Tibial artery (tissue), 4 donors: ENCODE measurements around the gene LRRC51.

Experiments used
- DNase-seq, 2 donors: peaks; one replicate each; pipeline ENCODE4 v3.0.0-alpha.2; 2019
- H3K27ac ChIP-seq, 2 donors: fragments of 200-600 bp; sonication (generic) in 1 of 2; 1 replicate in 1 of 2; 2 replicates in 1 of 2; pipeline ENCODE4 v1.5.1; 2018 to 2019; ENCODE audit warnings: mild to moderate bottlenecking in 1 of 2
- H3K27me3 ChIP-seq, 2 donors: fragments of 200-600 bp; sonication (generic) in 1 of 2; one replicate each; pipeline versions ENCODE4 v1.5.1 to v1.6.0; 2016 to 2019
- H3K36me3 ChIP-seq, 3 donors: fragments of 200-600 bp; sonication (generic) in 2 of 3; one replicate each; pipeline ENCODE4 v1.5.1; 2016 to 2019; ENCODE audit warnings: mild to moderate bottlenecking in 2 of 3
- H3K4me1 ChIP-seq, 4 donors: fragments of 200-600 bp; sonication (generic) in 2 of 4; 1 replicate in 3 of 4; 2 replicates in 1 of 4; pipeline ENCODE4 v1.5.1; 2016 to 2019
- H3K4me3 ChIP-seq, 2 donors: fragments of 200-600 bp; sonication (generic) in 1 of 2; 1 replicate in 1 of 2; 2 replicates in 1 of 2; pipeline ENCODE4 v1.5.1; 2018 to 2019; ENCODE audit warnings: mild to moderate bottlenecking in 2 of 2
- H3K9me3 ChIP-seq, 3 donors: fragments of 200-600 bp; sonication (generic) in 1 of 3; one replicate each; pipeline ENCODE4 v1.5.1; 2016 to 2019
- CTCF ChIP-seq, 2 experiments: fragments of 200-600 bp in 1 of 2; fragments of 450-650 bp in 1 of 2; IDR thresholded peaks; one replicate each; pipeline ENCODE4 v1.5.1; 2017 to 2019; ENCODE audit warnings: antibody characterized with exemption in 2 of 2, mild to moderate bottlenecking in 1 of 2, moderate library complexity in 1 of 2
- intact Hi-C: fragments of 100-400 bp; cut with DNase I; formaldehyde crosslinking; loops from one replicate; pipeline ENCODE4 v1.15.0; 2023; ENCODE audit warnings: low total_unique reads

The LRRC51 gene

DNA sequence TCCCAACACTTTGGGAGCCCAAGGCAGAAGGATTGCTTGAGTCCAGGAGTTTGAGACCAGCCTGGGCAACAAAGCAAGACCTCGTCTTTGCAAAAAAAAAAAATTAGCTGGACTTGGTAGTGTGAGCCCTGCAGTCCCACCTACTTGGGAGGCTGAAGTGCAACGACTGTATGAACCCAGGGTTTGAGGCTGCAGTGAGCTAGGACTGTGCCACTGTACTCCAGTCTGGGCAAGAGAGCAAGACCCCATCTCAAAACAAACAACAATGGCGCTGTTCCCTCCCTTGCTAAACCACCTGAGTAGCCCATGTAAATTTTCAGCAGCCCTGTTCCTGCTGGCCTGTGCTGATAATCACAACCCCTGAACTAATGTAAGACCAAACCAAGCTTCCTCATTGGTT is 19.4 kb downstream of the LRRC51 start:
- Histone ChIP-seq H3K4me3 (no peak overlapping the region), H3K4me1 (peaks cover 0 to 36% (median 27%) of the 10 kb centered on the region in 4 donors), H3K27ac (no peak overlapping the region), H3K27me3 (no peaks in the 10 kb centered on the region), H3K9me3 (no peaks in the 10 kb centered on the region), H3K36me3 (peaks cover 28 to 56% (median 39%) of the 10 kb centered on the region in 3 donors)
- intact Hi-C loops = no loop called here
- DNase-seq = no peak
- TF ChIP-seq CTCF (IDR thresholded peaks at IDR 0.05) = no peak

DNA sequence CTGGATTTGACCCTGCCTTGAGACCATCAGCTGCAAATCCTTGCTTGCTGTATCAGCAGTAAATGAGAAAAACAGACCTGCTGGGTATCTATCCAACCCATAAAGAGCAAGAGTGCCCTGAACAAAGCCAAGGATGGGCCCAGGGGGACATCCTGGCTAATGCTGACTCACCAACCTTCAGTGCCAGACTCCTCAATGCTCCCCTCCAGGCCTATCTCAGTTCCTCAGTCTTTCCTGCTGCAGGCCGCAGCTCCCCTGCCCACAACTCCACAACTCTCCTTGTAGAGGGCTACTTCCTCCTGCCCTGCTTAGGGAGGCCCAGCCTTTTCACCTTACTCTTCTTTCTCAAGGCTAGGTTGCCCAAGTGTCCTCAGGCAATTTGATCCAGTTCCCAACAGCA is 19.8 kb downstream of the LRRC51 start:
- peaks cover 0 to 36% (median 27%) of the 10 kb centered on the region in 4 donors for H3K4me1 ChIP-seq
- no peaks in the 10 kb centered on the region for H3K27me3 ChIP-seq
- no peak for TF ChIP-seq CTCF (IDR thresholded peaks at IDR 0.05)
- no peak for DNase-seq
- H3K27ac ChIP-seq = no peak overlapping the region
- H3K4me3 ChIP-seq = no peak overlapping the region
- H3K36me3 ChIP-seq = peaks cover 28 to 51% (median 34%) of the 10 kb centered on the region in 3 donors
- intact Hi-C loops = no loop called here
- no peaks in the 10 kb centered on the region for H3K9me3 ChIP-seq

- Histone ChIP-seq H3K27ac (peak overlapping the region; percentile 91 to 95), H3K4me3 (peak overlapping the region; percentile 79 to 92), H3K4me1 (peaks cover 0 to 36% (median 27%) of the 10 kb centered on the region in 4 donors), H3K27me3 (no peaks in the 10 kb centered on the region), H3K9me3 (no peaks in the 10 kb centered on the region), H3K36me3 (peaks cover 23 to 34% (median 24%) of the 10 kb centered on the region in 3 donors)
- DNase-seq = no peak
- intact Hi-C loops = no loop called here
- no peak for TF ChIP-seq CTCF (IDR thresholded peaks at IDR 0.05)
Observed at GRCh38 chr11:72102162-72102561, 21.5 kb downstream of the LRRC51 start.

- Histone ChIP-seq H3K4me3 (peak overlapping the region; percentile 79 to 92), H3K4me1 (peaks cover 0 to 36% (median 27%) of the 10 kb centered on the region in 4 donors), H3K27ac (peak overlapping the region; percentile 91 to 95), H3K27me3 (no peaks in the 10 kb centered on the region), H3K9me3 (no peaks in the 10 kb centered on the region), H3K36me3 (peaks cover 19 to 33% (median 20%) of the 10 kb centered on the region in 3 donors)
- no peak for DNase-seq
- TF ChIP-seq CTCF (IDR thresholded peaks at IDR 0.05) = no peak
- intact Hi-C loops = no loop called here
Observed at GRCh38 chr11:72102631-72102945, 21.9 kb downstream of the LRRC51 start.

DNA sequence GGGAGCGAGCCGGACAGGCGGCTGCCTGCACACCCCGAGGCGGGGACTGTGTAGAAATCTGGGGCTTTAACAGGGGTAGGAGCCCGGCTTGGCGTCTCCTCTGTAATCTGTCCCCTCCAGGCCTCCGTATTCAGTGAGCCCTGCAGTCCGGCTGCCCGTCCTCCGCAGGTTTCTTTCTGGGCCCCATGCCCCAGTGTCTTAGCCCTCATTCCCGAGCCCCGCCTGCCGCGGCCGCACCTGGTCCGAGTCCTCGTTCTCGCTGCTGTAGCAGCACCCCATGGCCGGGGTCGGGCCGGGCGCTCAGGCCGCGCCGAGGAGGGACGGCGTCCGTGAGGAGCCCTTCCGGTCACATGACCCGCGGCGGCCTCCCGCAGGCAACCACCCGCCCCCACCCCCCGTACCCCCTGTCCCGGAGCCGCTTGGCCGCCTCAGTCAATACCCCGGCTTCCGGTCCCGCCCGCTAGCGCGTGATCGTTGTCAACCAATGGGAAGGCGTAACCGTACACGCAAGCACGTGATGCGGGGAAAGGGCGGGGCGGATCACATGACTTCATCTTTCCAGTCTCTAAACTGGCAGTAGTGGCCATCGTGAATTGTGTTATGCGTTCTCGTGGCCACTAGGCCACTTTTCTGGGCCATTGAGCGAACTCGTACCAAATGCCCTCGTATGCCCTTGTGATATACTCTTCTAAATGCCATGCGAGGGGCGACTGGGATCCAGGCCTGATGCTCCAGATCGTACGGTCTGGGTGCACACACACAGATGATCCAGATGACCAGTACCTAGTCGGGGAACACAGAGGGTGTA is 22.5 kb downstream of the LRRC51 start, which contains the start of gene LAMTOR1:
TSS of gene LAMTOR1 (minus strand) at position 352 of the 808 bp plus-strand sequence. CDS start at position 279, 73 bp downstream.
- Histone ChIP-seq H3K36me3 (peaks cover 13 to 32% (median 15%) of the 10 kb centered on the region in 3 donors), H3K9me3 (no peaks in the 10 kb centered on the region), H3K27ac (peak within 1 kb of the TSS; percentile 91 to 95), H3K27me3 (no peaks in the 10 kb centered on the region), H3K4me1 (peaks cover 0 to 36% (median 27%) of the 10 kb centered on the region in 4 donors), H3K4me3 (peak within 1 kb of the TSS; percentile 79 to 92)
- DNase-seq = peak; percentile 100
- intact Hi-C loops = no loop called here
- TF ChIP-seq CTCF (IDR thresholded peaks at IDR 0.05) = peak; percentile 44 to 76
